Sigmoid colon (tissue), 4 donors: ENCODE measurements around the gene RASSF1.

Experiments used
- EP300 ChIP-seq, 4 donors: sonication (generic); formaldehyde crosslinking; IDR thresholded peaks; one replicate each; pipeline ENCODE4 v1.6.1; 2017; ENCODE audit warnings: antibody characterized with exemption in 4 of 4
- POLR2A ChIP-seq, 2 donors: fragments of 450-650 bp; IDR thresholded peaks; one replicate each; pipeline ENCODE4 v1.6.1; 2016; ENCODE audit warnings: antibody characterized with exemption in 2 of 2, mild to moderate bottlenecking in 2 of 2, moderate library complexity in 2 of 2
- TF ChIP-seq, protein P1 (sequence below), 4 experiments: fragments of 450-650 bp in 3 of 4; fragments of 200-600 bp in 1 of 4; IDR thresholded peaks; one replicate each; pipeline ENCODE4 v1.5.1; 2016 to 2019; ENCODE audit warnings: antibody characterized with exemption in 4 of 4, mild to moderate bottlenecking in 3 of 4, moderate library complexity in 2 of 4

- TF ChIP-seq, protein P1, sequence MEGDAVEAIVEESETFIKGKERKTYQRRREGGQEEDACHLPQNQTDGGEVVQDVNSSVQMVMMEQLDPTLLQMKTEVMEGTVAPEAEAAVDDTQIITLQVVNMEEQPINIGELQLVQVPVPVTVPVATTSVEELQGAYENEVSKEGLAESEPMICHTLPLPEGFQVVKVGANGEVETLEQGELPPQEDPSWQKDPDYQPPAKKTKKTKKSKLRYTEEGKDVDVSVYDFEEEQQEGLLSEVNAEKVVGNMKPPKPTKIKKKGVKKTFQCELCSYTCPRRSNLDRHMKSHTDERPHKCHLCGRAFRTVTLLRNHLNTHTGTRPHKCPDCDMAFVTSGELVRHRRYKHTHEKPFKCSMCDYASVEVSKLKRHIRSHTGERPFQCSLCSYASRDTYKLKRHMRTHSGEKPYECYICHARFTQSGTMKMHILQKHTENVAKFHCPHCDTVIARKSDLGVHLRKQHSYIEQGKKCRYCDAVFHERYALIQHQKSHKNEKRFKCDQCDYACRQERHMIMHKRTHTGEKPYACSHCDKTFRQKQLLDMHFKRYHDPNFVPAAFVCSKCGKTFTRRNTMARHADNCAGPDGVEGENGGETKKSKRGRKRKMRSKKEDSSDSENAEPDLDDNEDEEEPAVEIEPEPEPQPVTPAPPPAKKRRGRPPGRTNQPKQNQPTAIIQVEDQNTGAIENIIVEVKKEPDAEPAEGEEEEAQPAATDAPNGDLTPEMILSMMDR (IDR thresholded peaks at IDR 0.05) = no peak
- TF ChIP-seq EP300 (IDR thresholded peaks at IDR 0.05) (no peak), POLR2A (IDR thresholded peaks at IDR 0.05) (no peak)
Measured at GRCh38 chr3:50318615-50319014, 22.0 kb downstream of the RASSF1 start.
